ENCODE data around the gene MBOAT7. TPM values are rescaled to one million over a fixed set of nuclear protein-coding genes. Genes with fewer than 3 reads are reported as not detected.
A peak's percentile ranks its signal among the peaks of the same experiment; 100 is the strongest.

Gene MBOAT7
- total RNA-seq, 1 donor from 2014 or later, result 65.5 TPM

DNA sequence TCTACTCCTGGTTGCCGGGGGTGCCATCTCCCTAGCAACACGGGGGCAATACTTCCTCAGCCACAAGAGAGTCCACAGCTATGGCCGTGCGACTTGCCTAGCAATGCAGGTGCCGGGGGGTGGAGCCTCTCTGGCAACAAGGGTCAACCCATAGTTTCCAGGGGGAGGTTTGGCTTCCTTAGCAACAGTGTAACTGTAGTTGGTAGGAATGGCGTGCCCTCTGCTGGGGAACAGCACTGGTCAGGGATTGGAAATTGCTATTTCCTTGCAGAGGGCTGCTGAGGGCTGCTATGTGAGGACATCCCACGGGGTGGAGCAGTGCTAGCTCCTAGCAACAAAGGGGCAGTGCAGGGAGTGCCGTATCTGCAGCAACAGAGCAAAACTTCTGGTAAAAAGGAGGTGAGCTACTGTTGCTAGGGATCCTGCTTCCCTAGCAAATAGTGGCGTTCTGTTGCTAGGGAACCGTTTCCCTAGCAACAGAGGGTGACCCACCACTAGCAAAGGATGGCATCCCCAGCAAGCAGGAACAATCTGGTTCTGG is 9.4 kb downstream of the MBOAT7 start:
- ATAC-seq (peak in 1 of 2 donors; percentile 36), DNase-seq (peak; percentile 47)
- H3K27me3 ChIP-seq (ENCODE audit: low read depth), result no peaks in the 10 kb centered on the region
- H3K4me3 ChIP-seq, result no peak overlapping the region
- TF ChIP-seq, protein P1, sequence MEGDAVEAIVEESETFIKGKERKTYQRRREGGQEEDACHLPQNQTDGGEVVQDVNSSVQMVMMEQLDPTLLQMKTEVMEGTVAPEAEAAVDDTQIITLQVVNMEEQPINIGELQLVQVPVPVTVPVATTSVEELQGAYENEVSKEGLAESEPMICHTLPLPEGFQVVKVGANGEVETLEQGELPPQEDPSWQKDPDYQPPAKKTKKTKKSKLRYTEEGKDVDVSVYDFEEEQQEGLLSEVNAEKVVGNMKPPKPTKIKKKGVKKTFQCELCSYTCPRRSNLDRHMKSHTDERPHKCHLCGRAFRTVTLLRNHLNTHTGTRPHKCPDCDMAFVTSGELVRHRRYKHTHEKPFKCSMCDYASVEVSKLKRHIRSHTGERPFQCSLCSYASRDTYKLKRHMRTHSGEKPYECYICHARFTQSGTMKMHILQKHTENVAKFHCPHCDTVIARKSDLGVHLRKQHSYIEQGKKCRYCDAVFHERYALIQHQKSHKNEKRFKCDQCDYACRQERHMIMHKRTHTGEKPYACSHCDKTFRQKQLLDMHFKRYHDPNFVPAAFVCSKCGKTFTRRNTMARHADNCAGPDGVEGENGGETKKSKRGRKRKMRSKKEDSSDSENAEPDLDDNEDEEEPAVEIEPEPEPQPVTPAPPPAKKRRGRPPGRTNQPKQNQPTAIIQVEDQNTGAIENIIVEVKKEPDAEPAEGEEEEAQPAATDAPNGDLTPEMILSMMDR (IDR thresholded peaks at IDR 0.05), result no peak
- no peaks in the 10 kb centered on the region for H3K9me3 ChIP-seq
- H3K27ac ChIP-seq, result no peak overlapping the region
- intact Hi-C loops (cut with DNase I), result no loop called here
- H3K4me1 ChIP-seq, result no peaks in the 10 kb centered on the region
- peaks cover 38% of the 10 kb centered on the region for H3K36me3 ChIP-seq

- intact Hi-C loops (cut with DNase I), result no loop called here
- Histone ChIP-seq H3K36me3 (peaks cover 38% of the 10 kb centered on the region), H3K27me3 (ENCODE audit: low read depth) (no peaks in the 10 kb centered on the region), H3K4me1 (no peaks in the 10 kb centered on the region), H3K9me3 (no peaks in the 10 kb centered on the region), H3K4me3 (no peak overlapping the region), H3K27ac (no peak overlapping the region)
- DNase-seq, result no peak
- no peak for ATAC-seq
- TF ChIP-seq, protein P1 (IDR thresholded peaks at IDR 0.05), result no peak
Observed at GRCh38 chr19:54179262-54179852, 10.0 kb downstream of the MBOAT7 start.

DNA sequence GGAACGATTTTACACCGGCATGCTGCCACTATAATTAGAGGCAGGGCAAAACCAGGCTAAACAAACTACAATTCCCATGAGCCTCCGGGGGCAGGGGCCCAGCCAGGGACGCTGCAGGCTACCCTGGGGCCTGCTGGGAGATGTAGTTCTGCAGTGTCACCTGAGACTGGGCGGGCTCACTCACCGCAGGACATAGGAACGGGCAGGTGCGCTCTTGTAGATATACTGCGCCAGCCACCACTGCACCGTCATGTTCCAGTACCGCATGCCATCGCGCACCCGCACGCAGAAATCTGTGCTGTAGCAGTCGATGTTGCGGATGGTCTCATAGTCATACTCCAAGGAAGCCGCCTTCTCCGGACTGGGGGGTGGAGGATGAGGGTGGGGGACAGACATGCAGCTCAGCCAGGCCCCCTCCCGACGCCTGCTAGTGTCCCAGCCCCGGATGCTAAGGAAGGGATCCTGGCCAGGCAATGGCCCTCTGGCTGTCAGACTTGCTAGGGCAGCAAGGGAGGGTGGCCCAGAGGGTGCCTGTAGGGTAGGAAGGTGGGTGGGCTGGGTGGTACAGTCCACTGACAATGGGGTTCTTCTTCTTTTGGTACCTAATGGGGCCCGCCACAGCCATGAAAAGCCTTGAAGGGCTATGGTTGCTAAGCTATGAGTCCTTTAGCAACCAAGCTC is 10.7 kb downstream of the MBOAT7 start:
- H3K4me3 ChIP-seq, result no peak overlapping the region
- no peak overlapping the region for H3K27ac ChIP-seq
- ATAC-seq (peak; percentile 58 to 76), DNase-seq (no peak)
- no peaks in the 10 kb centered on the region for H3K9me3 ChIP-seq
- H3K27me3 ChIP-seq (ENCODE audit: low read depth), result no peaks in the 10 kb centered on the region
- intact Hi-C loops (cut with DNase I), result no loop called here
- no peaks in the 10 kb centered on the region for H3K4me1 ChIP-seq
- peaks cover 38% of the 10 kb centered on the region for H3K36me3 ChIP-seq
- TF ChIP-seq, protein P1 (IDR thresholded peaks at IDR 0.05), result no peak

DNA sequence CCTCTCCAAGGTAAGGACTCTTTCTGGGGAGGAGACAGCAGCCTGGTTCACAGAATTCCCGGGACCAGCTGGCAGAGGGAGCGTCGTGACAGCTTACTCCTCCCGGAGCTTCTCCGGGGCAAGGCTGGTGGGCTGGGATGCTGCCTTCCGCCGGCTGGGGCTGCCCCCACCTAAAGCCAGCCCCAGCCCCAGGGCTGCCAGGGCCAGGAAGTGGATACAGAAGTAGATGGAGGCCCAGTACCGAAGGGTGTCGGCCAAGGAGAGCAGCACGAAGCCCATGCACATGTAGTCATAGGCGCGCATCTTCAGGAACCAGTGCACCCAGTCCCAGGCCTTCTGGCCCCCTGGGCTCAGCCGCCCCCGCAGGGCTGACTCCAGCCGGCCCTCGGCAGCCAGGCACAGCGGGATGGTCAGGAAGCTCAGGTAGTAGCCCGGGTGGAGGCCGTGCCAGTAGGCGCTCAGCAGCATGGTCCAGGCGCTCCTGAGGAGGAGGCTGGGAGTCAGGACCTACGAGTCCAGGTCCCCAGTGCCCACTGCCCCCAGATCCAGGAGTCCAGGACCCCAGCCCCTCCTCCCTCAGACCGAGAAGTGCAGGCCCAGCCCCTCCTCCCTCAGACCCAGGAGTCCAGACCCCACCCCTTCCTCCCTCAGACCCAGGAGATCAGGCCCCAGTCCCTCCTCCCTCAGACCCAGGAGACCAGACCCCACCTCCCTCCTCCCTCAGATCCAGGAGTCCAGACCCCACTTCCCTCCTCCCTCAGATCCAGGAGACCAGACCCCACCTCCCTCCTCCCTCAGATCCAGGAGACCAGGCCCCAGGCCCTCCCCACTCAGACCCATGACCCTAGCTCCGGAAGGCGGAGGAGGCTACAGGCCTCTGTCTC is 15.2 kb downstream of the MBOAT7 start:
- DNase-seq (no peak), ATAC-seq (no peak)
- no peaks in the 10 kb centered on the region for H3K9me3 ChIP-seq
- TF ChIP-seq, protein P1 (IDR thresholded peaks at IDR 0.05), result no peak
- no peak overlapping the region for H3K27ac ChIP-seq
- H3K36me3 ChIP-seq, result peaks cover 12% of the 10 kb centered on the region
- H3K4me1 ChIP-seq, result no peaks in the 10 kb centered on the region
- intact Hi-C loops (cut with DNase I), result no loop called here
- no peak overlapping the region for H3K4me3 ChIP-seq
- no peaks in the 10 kb centered on the region for H3K27me3 ChIP-seq (ENCODE audit: low read depth)

GRCh38 chr19:54173359-54173699 is 16.1 kb downstream of the MBOAT7 start:
- ATAC-seq (no peak), DNase-seq (no peak)
- no peaks in the 10 kb centered on the region for H3K9me3 ChIP-seq
- no peaks in the 10 kb centered on the region for H3K27me3 ChIP-seq (ENCODE audit: low read depth)
- H3K4me1 ChIP-seq, result peaks cover 2% of the 10 kb centered on the region
- peak overlapping the region; percentile 47 for H3K4me3 ChIP-seq
- no peak overlapping the region for H3K27ac ChIP-seq
- intact Hi-C loops (cut with DNase I), result no loop called here
- H3K36me3 ChIP-seq, result peaks cover 9% of the 10 kb centered on the region
- TF ChIP-seq, protein P1 (IDR thresholded peaks at IDR 0.05), result no peak

Measured in lower lobe of right lung (tissue), 2 donors.